Measurements from ENCODE around the gene ZBTB1. TPM values are rescaled to one million over a fixed set of nuclear protein-coding genes. Genes with fewer than 3 reads are reported as not detected.
A peak's percentile ranks its signal among the peaks of the same experiment; 100 is the strongest.

The ZBTB1 gene
- total RNA-seq, 4 donors from 2014 or later: 32.6 to 75.1 (median 49.1) TPM

DNA sequence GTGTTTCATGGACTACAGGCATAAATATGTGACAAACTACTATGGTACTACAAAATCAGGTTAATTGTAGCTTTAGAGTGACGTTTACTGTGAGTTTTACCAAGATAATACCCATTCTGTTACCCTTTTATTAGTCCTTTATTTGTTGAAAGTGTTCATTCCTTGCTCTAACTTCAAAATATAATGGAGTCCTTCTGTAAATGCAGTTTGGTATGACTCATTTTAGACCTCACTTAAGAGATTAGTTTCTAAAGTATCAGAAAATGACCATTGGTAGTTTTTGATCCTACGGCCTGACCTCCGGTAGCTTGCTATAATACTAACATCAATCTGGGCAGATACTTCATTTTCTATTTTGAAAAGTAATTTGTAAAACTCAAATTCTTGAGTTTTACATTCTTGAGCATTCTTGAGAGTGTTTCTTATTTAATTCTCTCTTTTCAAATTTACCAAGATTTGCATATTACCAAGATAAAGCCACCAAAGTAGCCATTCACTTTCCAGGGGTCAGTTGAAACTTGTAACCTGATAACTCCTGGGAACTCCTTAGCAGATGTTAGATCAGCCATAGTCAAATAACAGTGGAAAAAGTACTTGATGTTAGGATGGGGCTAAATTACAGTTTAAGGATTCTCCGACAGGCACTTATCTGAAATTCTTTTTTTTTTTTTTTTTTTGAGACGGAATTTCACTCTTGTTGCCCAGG lies 40.2 kb downstream of the ZBTB1 start:
- Histone ChIP-seq H3K27me3 (no peaks in the 10 kb centered on the region), H3K27ac (no peak overlapping the region), H3K4me3 (peak overlapping the region in 1 of 4 donors; percentile 63), H3K36me3 (no peaks in the 10 kb centered on the region), H3K9me3 (peaks cover 0 to 7% (median 3%) of the 10 kb centered on the region in 4 donors), H3K4me1 (peaks cover 0 to 12% (median 1%) of the 10 kb centered on the region in 4 donors)
- TF ChIP-seq POLR2A (IDR thresholded peaks at IDR 0.05) (no peak), CTCF (IDR thresholded peaks at IDR 0.05) (no peak)
- DNase-seq: no peak

- Histone ChIP-seq H3K27me3 (no peaks in the 10 kb centered on the region), H3K9me3 (no peaks in the 10 kb centered on the region), H3K4me1 (peaks cover 0 to 11% (median 3%) of the 10 kb centered on the region in 4 donors), H3K4me3 (no peak overlapping the region), H3K27ac (peak overlapping the region in 2 of 4 donors; percentile 62 to 68), H3K36me3 (no peaks in the 10 kb centered on the region)
- TF ChIP-seq POLR2A (IDR thresholded peaks at IDR 0.05): no peak
- no peak for TF ChIP-seq CTCF (IDR thresholded peaks at IDR 0.05)
- no peak for DNase-seq
Measured at GRCh38 chr14:64549016-64549415, 44.4 kb downstream of the ZBTB1 start.

DNA sequence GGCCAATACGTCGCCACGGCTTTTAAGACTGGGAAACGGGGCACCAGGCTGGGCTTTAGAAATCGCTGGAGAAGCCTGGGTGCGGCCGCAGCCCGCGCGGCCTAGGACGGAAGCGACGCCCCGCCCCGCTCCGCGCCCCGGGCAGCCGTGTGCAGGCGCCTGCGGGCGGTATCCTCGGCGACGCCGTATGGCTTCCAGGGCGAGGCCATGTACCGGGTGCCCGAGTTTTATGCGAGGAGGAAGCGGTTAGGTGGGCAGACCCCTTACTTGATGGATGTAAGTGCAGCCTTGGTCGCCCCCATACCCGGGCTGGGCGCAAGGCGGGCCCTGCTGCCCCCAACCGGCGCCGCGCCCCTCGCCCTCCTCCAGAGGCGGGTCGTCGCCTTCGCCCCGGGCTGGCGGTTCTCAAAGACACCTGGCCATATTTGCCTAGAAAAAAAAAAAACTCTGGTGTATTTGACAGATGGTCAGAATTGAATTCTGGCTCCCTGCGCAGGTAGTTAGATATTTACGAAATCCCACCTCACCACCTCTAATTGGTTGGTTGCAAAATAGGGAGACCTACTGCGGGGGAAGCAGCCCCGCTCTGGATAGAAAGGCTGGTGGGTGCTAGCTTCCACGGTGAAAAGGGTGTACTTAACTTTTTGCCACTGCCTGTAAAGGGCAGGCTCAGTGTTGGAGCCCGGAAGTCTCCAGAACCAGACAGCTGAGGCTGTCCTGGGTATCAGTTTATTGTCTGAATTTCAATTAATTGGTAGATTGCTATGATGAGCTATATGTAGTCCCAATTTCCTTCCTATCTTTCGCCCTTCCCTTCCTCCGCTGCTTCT lies 45.4 kb downstream of the ZBTB1 start, which contains the start of gene PPP1R36:
TSS of gene PPP1R36 (plus strand) at position 171 of the 830 bp plus-strand sequence. CDS start at position 208, 37 bp downstream.
- peak in 2 of 3 donors; percentile 74 to 86 for DNase-seq
- H3K36me3 ChIP-seq: no peaks in the 10 kb centered on the region
- no peaks in the 10 kb centered on the region for H3K27me3 ChIP-seq
- peaks cover 0 to 16% (median 3%) of the 10 kb centered on the region in 4 donors for H3K4me1 ChIP-seq
- TF ChIP-seq POLR2A (IDR thresholded peaks at IDR 0.05) (peak in 1 of 2 donors; percentile 12), CTCF (IDR thresholded peaks at IDR 0.05) (peak in 2 of 6 experiments; percentile 13 to 22)
- no peaks in the 10 kb centered on the region for H3K9me3 ChIP-seq
- H3K4me3 ChIP-seq: peak within 1 kb of the TSS; percentile 29 to 63 (median 56)
- peak within 1 kb of the TSS in 3 of 4 donors; percentile 44 to 68 (median 62) for H3K27ac ChIP-seq

DNA sequence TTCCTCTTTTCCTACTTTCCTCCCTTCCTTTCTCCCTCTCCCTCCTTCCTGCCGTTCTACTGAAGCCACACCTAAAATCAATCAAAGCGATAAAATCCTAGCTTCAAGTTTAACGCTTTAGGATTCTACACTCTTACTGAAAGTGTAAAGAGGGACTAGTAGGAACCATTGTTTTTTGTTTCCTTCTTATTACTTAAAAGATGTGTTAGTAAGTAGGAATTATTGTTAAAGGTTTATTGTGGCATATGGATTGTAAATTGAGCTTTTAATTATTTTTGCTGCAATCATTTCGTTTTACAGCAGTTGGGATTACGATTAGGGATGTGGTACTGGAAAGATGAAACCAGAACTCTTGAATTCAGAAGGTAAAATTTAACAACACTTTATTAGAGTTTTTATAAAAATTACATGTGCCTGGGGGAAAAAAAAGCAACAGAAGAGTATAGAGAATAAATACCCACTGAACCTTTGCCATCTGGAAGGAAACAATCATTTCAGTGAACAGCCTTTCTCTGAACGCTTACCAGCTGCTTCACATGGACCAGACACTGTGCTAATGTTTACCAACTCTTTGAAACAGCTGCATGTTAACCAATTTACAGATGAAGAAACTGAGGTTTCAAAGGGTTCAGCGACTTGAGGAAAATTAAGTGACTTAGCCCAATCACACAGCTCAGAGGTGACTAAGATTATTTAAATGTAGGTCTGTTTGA lies 46.2 kb downstream of the ZBTB1 start:
- peak overlapping the region in 3 of 4 donors; percentile 44 to 68 (median 62) for H3K27ac ChIP-seq
- TF ChIP-seq CTCF (IDR thresholded peaks at IDR 0.05) (no peak), POLR2A (IDR thresholded peaks at IDR 0.05) (no peak)
- H3K4me1 ChIP-seq: peaks cover 0 to 16% (median 3%) of the 10 kb centered on the region in 4 donors
- H3K36me3 ChIP-seq: no peaks in the 10 kb centered on the region
- H3K27me3 ChIP-seq: no peaks in the 10 kb centered on the region
- DNase-seq: no peak
- H3K4me3 ChIP-seq: peak overlapping the region in 2 of 4 donors; percentile 62 to 63
- H3K9me3 ChIP-seq: no peaks in the 10 kb centered on the region

- Histone ChIP-seq H3K27me3 (no peaks in the 10 kb centered on the region), H3K27ac (no peak overlapping the region), H3K4me1 (peaks cover 0 to 12% (median 3%) of the 10 kb centered on the region in 4 donors), H3K4me3 (no peak overlapping the region), H3K9me3 (no peaks in the 10 kb centered on the region), H3K36me3 (no peaks in the 10 kb centered on the region)
- no peak for TF ChIP-seq CTCF (IDR thresholded peaks at IDR 0.05)
- TF ChIP-seq POLR2A (IDR thresholded peaks at IDR 0.05): no peak
- no peak for DNase-seq
Measured at GRCh38 chr14:64554556-64554955, 50.0 kb downstream of the ZBTB1 start.

All from Peyer's patch (tissue), 4 donors.